ENCODE data around the gene SNRNP48. TPM values are rescaled to one million over a fixed set of nuclear protein-coding genes. Genes with fewer than 3 reads are reported as not detected.

The SNRNP48 gene
- total and polyA plus RNA-seq, 10 of the 15 experiments (the other 5 are each of a cell fraction or from before 2014, with no cell fraction given): 3.2 to 14.4 (median 8.9) TPM

GRCh38 chr6:7559651-7560385, 30.2 kb upstream of the SNRNP48 start (continued):
- TF ChIP-seq NR2C2 (IDR thresholded peaks at IDR 0.05; ENCODE audit: borderline replicate concordance, control insufficient read depth, insufficient read length, low read depth): no peak
- TF ChIP-seq IRF5 (IDR thresholded peaks at IDR 0.05; ENCODE audit: borderline replicate concordance): no peak
- no peak for TF ChIP-seq NBN (IDR thresholded peaks at IDR 0.05)

- Histone ChIP-seq H3K27me3 (replicated peaks in 1 of 2; ENCODE audit: control insufficient read depth in 2 of 2, insufficient read depth in 2 of 2, low read length in 1 of 2) (peaks cover 1 to 4% of the 10 kb centered on the region in 2 experiments; a peak in 1 of 4 replicates), H3K4me3 (no peak overlapping the region), H3K9ac (ENCODE audit: control insufficient read depth, insufficient read depth, low read length) (no peak overlapping the region), H3K27ac (ENCODE audit: control insufficient read depth, insufficient read depth) (no peak overlapping the region), H3K36me3 (ENCODE audit: control insufficient read depth in 2 of 2, insufficient read depth in 2 of 2, low read length in 1 of 2) (no peaks in the 10 kb centered on the region), H3K4me1 (ENCODE audit: control insufficient read depth, insufficient read depth, low read length) (no peaks in the 10 kb centered on the region), H2AFZ (ENCODE audit: control insufficient read depth, low read depth, low read length) (no peak overlapping the region), H3K9me3 (replicated peaks; ENCODE audit: control insufficient read depth, insufficient read depth, low read length) (no peaks in the 10 kb centered on the region), H3K79me2 (ENCODE audit: control insufficient read depth, insufficient read depth, low read length) (no peaks in the 10 kb centered on the region), H4K20me1 (ENCODE audit: control insufficient read depth, insufficient read depth) (no peaks in the 10 kb centered on the region), H3K4me2 (ENCODE audit: control insufficient read depth, insufficient read depth) (no peak overlapping the region)
- RAD21 ChIA-PET (ENCODE audit: unreplicated experiment): no interaction called here
- no TSS peak for BruUV-seq (replicated peaks)
- 45% methylated on average over 19 of the region's 19 CpGs for WGBS (ENCODE audit: insufficient coverage, insufficient replicate concordance, low lambda C conversion rate, missing lambda C conversion rate)
- CTCF ChIA-PET: interaction anchor here (0.5 kb wide), 1 partner anchor 471 kb away, joined by 3 read pairs; no protein-coding TSS in a partner anchor
- no peak for FAIRE-seq
- ATAC-seq: no peak
- intact Hi-C loops (cut with micrococcal nuclease; ENCODE audit: unreplicated experiment): no loop called here
- DNase-seq (ENCODE audit: low read depth, low spot score): no peak
- in situ Hi-C loops (cut with MboI): no loop called here
- SMC1A ChIA-PET (ENCODE audit: uncharacterized antibody, unreplicated experiment): no interaction called here
- POLR2A ChIA-PET: no interaction called here
- TF ChIP-seq ZNF687 (IDR thresholded peaks at IDR 0.05): no peak
- no peak for TF ChIP-seq E4F1 (IDR thresholded peaks at IDR 0.05; ENCODE audit: borderline replicate concordance, partially characterized antibody)
- no peak for TF ChIP-seq NBN (IDR thresholded peaks at IDR 0.05)
- no peak for TF ChIP-seq YBX1 (IDR thresholded peaks at IDR 0.05)
- no peak for TF ChIP-seq TCF12 (IDR thresholded peaks at IDR 0.05; ENCODE audit: low read depth, low read length)
- TF ChIP-seq NR2F1 (conservative IDR thresholded peaks at IDR 0.05): no peak
Observed at GRCh38 chr6:7561153-7561964, 28.6 kb upstream of the SNRNP48 start.
